Parathyroid adenoma (tissue), 2 donors: ENCODE measurements around the gene AP3M1.

ENCODE experiments used
- H2AFZ ChIP-seq: fragments of 300-600 bp; sonication (generic); one replicate; pipeline ENCODE4 v1.7.0; 2017; ENCODE audit warnings: antibody characterized with exemption, mild to moderate bottlenecking
- H3K27ac ChIP-seq: fragments of 300-600 bp; sonication (generic); one replicate; pipeline ENCODE4 v1.7.0; 2017
- H3K27me3 ChIP-seq: fragments of 300-600 bp; sonication (generic); one replicate; pipeline ENCODE4 v1.7.0; 2017; ENCODE audit warnings: low read length; ENCODE audit not compliant: control insufficient read depth, insufficient read depth
- H3K36me3 ChIP-seq: fragments of 300-600 bp; sonication (generic); one replicate; pipeline ENCODE4 v1.7.0; 2017; ENCODE audit warnings: low read length; ENCODE audit not compliant: control insufficient read depth, insufficient read depth
- H3K4me1 ChIP-seq: fragments of 300-600 bp; sonication (generic); one replicate; pipeline ENCODE4 v1.7.0; 2017; ENCODE audit warnings: control low read depth
- H3K4me2 ChIP-seq: fragments of 300-600 bp; sonication (generic); one replicate; pipeline ENCODE4 v1.7.0; 2017; ENCODE audit warnings: low read length
- H3K4me3 ChIP-seq: fragments of 300-600 bp; sonication (generic); one replicate; pipeline ENCODE4 v1.7.0; 2017; ENCODE audit warnings: low read depth, low read length
- H3K79me2 ChIP-seq: fragments of 300-600 bp; sonication (generic); one replicate; pipeline ENCODE4 v1.7.0; 2017; ENCODE audit warnings: control low read depth
- H3K9ac ChIP-seq: fragments of 300-600 bp; sonication (generic); one replicate; pipeline ENCODE4 v1.7.0; 2017; ENCODE audit warnings: mild to moderate bottlenecking
- H3K9me3 ChIP-seq: fragments of 300-600 bp; sonication (generic); one replicate; pipeline ENCODE4 v1.7.0; 2017; ENCODE audit warnings: low read length; ENCODE audit not compliant: control insufficient read depth
- TF ChIP-seq, protein P1 (sequence below): fragments of 300-600 bp; sonication (generic); IDR thresholded peaks from one replicate; pipeline ENCODE4 v1.7.0; 2017; ENCODE audit warnings: antibody characterized with exemption, mild to moderate bottlenecking
- donor health status: primary hyperparathyroidism.

AP3M1 gene

DNA sequence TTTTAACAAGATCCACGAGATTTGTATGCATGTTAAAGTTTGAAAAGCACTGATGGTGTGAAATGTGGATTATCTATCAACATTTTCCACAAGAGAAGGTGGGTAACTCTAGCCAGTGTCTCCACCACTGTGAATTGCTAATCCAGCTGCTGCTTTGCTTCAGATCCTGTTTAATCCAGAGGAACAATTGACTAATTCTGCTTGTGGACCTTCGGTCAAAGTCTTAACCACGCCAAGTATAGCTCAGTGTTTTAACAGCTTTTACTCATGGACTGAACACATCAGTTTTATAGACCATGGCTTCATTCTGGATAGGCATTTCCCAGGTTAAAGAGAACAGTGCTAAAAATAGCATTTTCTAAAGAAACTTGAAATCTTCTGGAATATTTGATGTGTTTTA is 23.9 kb upstream of the AP3M1 start:
- Histone ChIP-seq H3K79me2 (peaks cover 2% of the 10 kb centered on the region), H3K9me3 (no peaks in the 10 kb centered on the region), H3K27ac (no peak overlapping the region), H3K4me3 (no peak overlapping the region), H3K9ac (no peak overlapping the region), H3K4me2 (no peak overlapping the region), H3K36me3 (no peaks in the 10 kb centered on the region), H2AFZ (no peak overlapping the region), H3K4me1 (no peaks in the 10 kb centered on the region), H3K27me3 (no peaks in the 10 kb centered on the region)
- TF ChIP-seq, protein P1, sequence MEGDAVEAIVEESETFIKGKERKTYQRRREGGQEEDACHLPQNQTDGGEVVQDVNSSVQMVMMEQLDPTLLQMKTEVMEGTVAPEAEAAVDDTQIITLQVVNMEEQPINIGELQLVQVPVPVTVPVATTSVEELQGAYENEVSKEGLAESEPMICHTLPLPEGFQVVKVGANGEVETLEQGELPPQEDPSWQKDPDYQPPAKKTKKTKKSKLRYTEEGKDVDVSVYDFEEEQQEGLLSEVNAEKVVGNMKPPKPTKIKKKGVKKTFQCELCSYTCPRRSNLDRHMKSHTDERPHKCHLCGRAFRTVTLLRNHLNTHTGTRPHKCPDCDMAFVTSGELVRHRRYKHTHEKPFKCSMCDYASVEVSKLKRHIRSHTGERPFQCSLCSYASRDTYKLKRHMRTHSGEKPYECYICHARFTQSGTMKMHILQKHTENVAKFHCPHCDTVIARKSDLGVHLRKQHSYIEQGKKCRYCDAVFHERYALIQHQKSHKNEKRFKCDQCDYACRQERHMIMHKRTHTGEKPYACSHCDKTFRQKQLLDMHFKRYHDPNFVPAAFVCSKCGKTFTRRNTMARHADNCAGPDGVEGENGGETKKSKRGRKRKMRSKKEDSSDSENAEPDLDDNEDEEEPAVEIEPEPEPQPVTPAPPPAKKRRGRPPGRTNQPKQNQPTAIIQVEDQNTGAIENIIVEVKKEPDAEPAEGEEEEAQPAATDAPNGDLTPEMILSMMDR = no peak

DNA sequence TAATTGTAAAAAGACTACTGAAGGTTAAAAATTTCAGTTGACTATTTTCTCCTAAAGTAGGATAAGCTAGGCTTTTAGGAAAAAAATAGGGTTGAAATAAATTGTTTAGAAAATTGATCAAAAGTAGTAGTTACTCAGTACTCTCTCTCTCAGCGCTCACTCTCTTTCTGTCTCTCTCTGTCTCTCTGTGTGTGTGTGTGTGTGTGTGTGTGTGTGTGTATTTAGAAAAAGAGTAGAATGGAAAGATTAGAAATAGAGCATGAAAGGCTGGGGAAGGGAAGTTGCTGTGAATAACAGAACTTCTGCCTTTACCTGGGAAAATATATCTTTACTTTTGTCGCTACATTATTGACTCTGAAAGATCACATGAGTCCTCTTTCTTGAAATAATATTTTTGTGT is 21.0 kb upstream of the AP3M1 start:
- no peak overlapping the region for H3K4me2 ChIP-seq
- no peak overlapping the region for H2AFZ ChIP-seq
- no peaks in the 10 kb centered on the region for H3K36me3 ChIP-seq
- H3K27ac ChIP-seq = no peak overlapping the region
- H3K27me3 ChIP-seq = no peaks in the 10 kb centered on the region
- H3K4me1 ChIP-seq = no peaks in the 10 kb centered on the region
- H3K9me3 ChIP-seq = no peaks in the 10 kb centered on the region
- no peaks in the 10 kb centered on the region for H3K79me2 ChIP-seq
- TF ChIP-seq, protein P1 = no peak
- H3K9ac ChIP-seq = no peak overlapping the region
- no peak overlapping the region for H3K4me3 ChIP-seq

DNA sequence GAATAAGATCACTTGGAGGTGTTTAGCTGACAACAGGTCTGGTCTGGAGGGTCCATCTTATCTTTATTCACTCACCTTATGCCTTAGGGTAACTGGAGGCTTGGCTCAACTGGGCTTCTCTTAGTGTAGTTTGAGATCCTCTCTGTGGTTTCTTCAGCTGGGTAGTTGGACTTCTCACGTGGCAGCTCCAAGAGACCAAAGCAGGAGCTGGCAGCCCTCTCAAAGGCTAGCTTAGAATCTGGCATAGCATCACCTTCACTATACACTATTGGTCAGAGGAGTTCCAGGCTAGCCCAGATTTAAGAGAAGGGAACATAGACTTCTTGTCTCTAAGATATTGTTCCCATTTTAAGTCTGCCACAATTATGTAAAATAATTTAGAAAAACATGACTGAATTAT is 16.8 kb upstream of the AP3M1 start:
- Histone ChIP-seq H2AFZ (no peak overlapping the region), H3K9me3 (no peaks in the 10 kb centered on the region), H3K4me2 (no peak overlapping the region), H3K27me3 (no peaks in the 10 kb centered on the region), H3K9ac (no peak overlapping the region), H3K36me3 (no peaks in the 10 kb centered on the region), H3K79me2 (peaks cover 5% of the 10 kb centered on the region), H3K4me1 (no peaks in the 10 kb centered on the region), H3K27ac (no peak overlapping the region), H3K4me3 (no peak overlapping the region)
- TF ChIP-seq, protein P1 = no peak

DNA sequence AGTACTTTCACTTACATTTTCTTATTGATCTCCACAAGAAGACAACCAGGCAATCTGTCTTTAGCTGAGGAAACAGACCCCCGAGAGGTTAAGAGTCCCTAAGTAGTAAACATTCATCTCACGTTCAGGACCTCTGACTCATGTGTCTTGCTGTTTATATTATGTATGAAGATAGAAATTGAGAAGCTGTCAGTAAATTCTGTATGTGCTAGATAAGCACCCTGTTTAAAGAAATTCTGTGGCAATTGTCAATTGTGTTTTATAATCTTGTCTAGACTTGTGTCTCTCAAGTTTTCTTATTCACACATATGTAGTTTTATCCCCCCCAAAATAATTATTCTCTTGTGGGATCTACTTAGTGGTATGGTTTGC is 14.9 kb upstream of the AP3M1 start:
- H3K27me3 ChIP-seq = no peaks in the 10 kb centered on the region
- H3K4me3 ChIP-seq = no peak overlapping the region
- H3K4me2 ChIP-seq = no peak overlapping the region
- no peak overlapping the region for H3K9ac ChIP-seq
- H2AFZ ChIP-seq = no peak overlapping the region
- peaks cover 9% of the 10 kb centered on the region for H3K79me2 ChIP-seq
- H3K9me3 ChIP-seq = no peaks in the 10 kb centered on the region
- H3K36me3 ChIP-seq = no peaks in the 10 kb centered on the region
- TF ChIP-seq, protein P1 = no peak
- no peaks in the 10 kb centered on the region for H3K4me1 ChIP-seq
- H3K27ac ChIP-seq = no peak overlapping the region

DNA sequence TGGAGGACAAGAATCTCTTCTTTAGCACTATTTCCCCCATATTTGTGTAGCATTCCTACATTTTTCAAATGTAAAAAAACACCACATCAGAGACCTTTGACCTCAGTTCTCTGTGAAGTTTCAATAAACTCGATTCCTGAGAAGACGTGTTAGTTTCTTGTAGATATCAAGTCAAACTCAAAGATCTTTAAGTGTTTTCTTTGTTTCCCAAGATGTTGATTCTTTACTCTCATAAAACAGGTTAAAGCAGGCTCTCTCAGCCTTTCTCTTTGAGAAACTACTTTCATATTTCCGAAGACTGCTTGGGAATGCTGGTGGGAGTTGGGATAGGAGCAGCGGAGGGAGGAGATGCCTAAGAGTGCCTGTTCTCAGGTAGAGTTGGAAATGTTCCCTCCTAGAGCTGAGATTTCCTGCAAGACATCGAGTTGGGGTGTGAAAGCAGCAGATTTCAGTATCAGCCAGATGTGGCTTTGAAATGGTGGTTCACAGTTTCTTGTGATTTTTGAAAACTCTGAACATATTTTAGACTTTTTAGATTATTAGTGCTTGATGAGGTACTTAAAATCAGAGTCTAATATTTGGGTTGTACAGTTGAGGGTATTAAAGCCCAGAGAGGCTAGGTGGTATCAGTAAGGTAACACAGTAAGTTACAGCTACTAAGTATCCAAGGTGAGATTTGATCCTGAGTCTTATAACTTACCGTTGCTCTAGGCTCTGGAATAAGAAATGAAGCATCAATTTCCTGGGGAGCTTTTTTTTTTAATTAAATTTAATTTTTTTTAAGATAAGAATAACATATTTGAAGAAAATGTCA is 14.3 kb upstream of the AP3M1 start:
- TF ChIP-seq, protein P1 = no peak

More for the DNA sequence above, 14.3 kb upstream of the AP3M1 start:
- Histone ChIP-seq H3K27me3 (no peaks in the 10 kb centered on the region), H3K36me3 (no peaks in the 10 kb centered on the region), H3K4me3 (no peak overlapping the region), H3K4me1 (no peaks in the 10 kb centered on the region), H3K9ac (no peak overlapping the region), H3K27ac (no peak overlapping the region), H3K79me2 (peaks cover 9% of the 10 kb centered on the region), H3K4me2 (no peak overlapping the region), H3K9me3 (no peaks in the 10 kb centered on the region), H2AFZ (no peak overlapping the region)
